MCF 10A (cell line): ENCODE data around the gene RNU1-3. TPM values are rescaled to one million over a fixed set of nuclear protein-coding genes. Genes with fewer than 3 reads are reported as not detected.
"Not testable (repeated sequence)": the region's sequence is repeated elsewhere in the genome, so short reads cannot be mapped to it uniquely, and the experiment has no call there.

Source experiments
- BruUV-seq: library from RNA; stranded (reverse); fragments of 400-500 nt; replicated peaks from 2 replicates; lab custom pipeline; 2021; lab: Mats Ljungman, UMichigan
- CTCF ChIA-PET: fragments of 300-600 bp; sonication (Branson Sonifier 250); formaldehyde crosslinking; extraction: SDS; loops from one replicate; lab custom pipeline; 2021; ENCODE audit warnings: antibody characterized with exemption, inconsistent platforms; lab: Yijun Ruan, JAX
- POLR2A ChIA-PET: fragments of 300-600, 350-650 bp; sonication (Branson Sonifier 250); formaldehyde crosslinking; extraction: SDS; loops from one replicate; lab custom pipeline; 2020; ENCODE audit warnings: antibody characterized with exemption, inconsistent platforms; lab: Yijun Ruan, JAX
- DNase-seq: peaks from one replicate; pipeline ENCODE4 v3.0.0-alpha.2; 2018; ENCODE audit not compliant: unreplicated experiment
- H3K27ac Mint-ChIP-seq: one replicate; pipeline ENCODE4 v1.8.0; 2022; ENCODE audit warnings: mild to moderate bottlenecking, low read depth, mixed read lengths; ENCODE audit not compliant: unreplicated experiment
- H3K27me3 Mint-ChIP-seq: one replicate; pipeline ENCODE4 v1.8.0; 2022; ENCODE audit warnings: mixed read lengths; ENCODE audit not compliant: insufficient read depth, unreplicated experiment
- H3K36me3 Mint-ChIP-seq: one replicate; pipeline ENCODE4 v1.8.0; 2022; ENCODE audit warnings: mild to moderate bottlenecking, moderate library complexity, mixed read lengths; ENCODE audit not compliant: insufficient read depth, unreplicated experiment
- H3K4me1 Mint-ChIP-seq: one replicate; pipeline ENCODE4 v1.8.0; 2022; ENCODE audit warnings: mixed read lengths; ENCODE audit not compliant: insufficient read depth, unreplicated experiment
- H3K4me3 Mint-ChIP-seq: one replicate; pipeline ENCODE4 v1.8.0; 2022; ENCODE audit warnings: mild to moderate bottlenecking, moderate library complexity, mixed read lengths; ENCODE audit not compliant: unreplicated experiment
- H3K9me3 Mint-ChIP-seq: one replicate; pipeline ENCODE4 v1.8.0; 2022; ENCODE audit warnings: mixed read lengths; ENCODE audit not compliant: unreplicated experiment
- intact Hi-C: fragments of 100-400 bp; cut with micrococcal nuclease; formaldehyde crosslinking; loops from 2 replicates; pipeline ENCODE4 v1.14.1; 2022
- total RNA-seq: library from RNA; stranded (reverse); gene quantifications from 2 replicates; pipeline ENCODE4 v1.2.3, GENCODE V29; 2022

Gene RNU1-3
- total RNA-seq, 1 experiment from 2014 or later, result 1,606 TPM

GRCh38 chr1:16651560-16651959 is 15.2 kb downstream of the RNU1-3 start:
- BruUV-seq, H3K36me3 Mint-ChIP-seq, H3K27me3 Mint-ChIP-seq, H3K4me3 Mint-ChIP-seq, POLR2A ChIA-PET, H3K9me3 Mint-ChIP-seq, H3K27ac Mint-ChIP-seq, H3K4me1 Mint-ChIP-seq, DNase-seq, intact Hi-C loops, CTCF ChIA-PET: not testable (repeated sequence)

- H3K27ac Mint-ChIP-seq, BruUV-seq, POLR2A ChIA-PET, H3K36me3 Mint-ChIP-seq, CTCF ChIA-PET, H3K4me1 Mint-ChIP-seq, H3K9me3 Mint-ChIP-seq, intact Hi-C loops, H3K4me3 Mint-ChIP-seq, DNase-seq, H3K27me3 Mint-ChIP-seq: not testable (repeated sequence)
These were observed 16.8 kb downstream of the RNU1-3 start for GRCh38 chr1:16649960-16650359.

- H3K27me3 Mint-ChIP-seq, H3K36me3 Mint-ChIP-seq, H3K4me1 Mint-ChIP-seq, POLR2A ChIA-PET, intact Hi-C loops, H3K9me3 Mint-ChIP-seq, BruUV-seq, DNase-seq, H3K27ac Mint-ChIP-seq, H3K4me3 Mint-ChIP-seq, CTCF ChIA-PET: not testable (repeated sequence)
These were observed 17.4 kb downstream of the RNU1-3 start for GRCh38 chr1:16649390-16649789.

- POLR2A ChIA-PET, CTCF ChIA-PET, H3K27ac Mint-ChIP-seq, intact Hi-C loops, H3K36me3 Mint-ChIP-seq, BruUV-seq, H3K27me3 Mint-ChIP-seq, H3K4me1 Mint-ChIP-seq, H3K9me3 Mint-ChIP-seq, H3K4me3 Mint-ChIP-seq, DNase-seq: not testable (repeated sequence)
These were observed 18.0 kb downstream of the RNU1-3 start for GRCh38 chr1:16648756-16649155.

GRCh38 chr1:16648250-16648649 is 18.5 kb downstream of the RNU1-3 start:
- H3K4me1 Mint-ChIP-seq, POLR2A ChIA-PET, intact Hi-C loops, H3K27me3 Mint-ChIP-seq, CTCF ChIA-PET, H3K4me3 Mint-ChIP-seq, BruUV-seq, H3K9me3 Mint-ChIP-seq, DNase-seq, H3K27ac Mint-ChIP-seq, H3K36me3 Mint-ChIP-seq: not testable (repeated sequence)

- intact Hi-C loops, BruUV-seq, H3K4me1 Mint-ChIP-seq, H3K36me3 Mint-ChIP-seq, H3K27ac Mint-ChIP-seq, H3K9me3 Mint-ChIP-seq, POLR2A ChIA-PET, H3K27me3 Mint-ChIP-seq, H3K4me3 Mint-ChIP-seq, DNase-seq, CTCF ChIA-PET: not testable (repeated sequence)
These were observed 19.3 kb downstream of the RNU1-3 start for GRCh38 chr1:16647179-16648176.

GRCh38 chr1:16646716-16647115 is 20.0 kb downstream of the RNU1-3 start:
- H3K27me3 Mint-ChIP-seq, H3K4me1 Mint-ChIP-seq, POLR2A ChIA-PET, DNase-seq, H3K27ac Mint-ChIP-seq, H3K9me3 Mint-ChIP-seq, BruUV-seq, intact Hi-C loops, CTCF ChIA-PET, H3K36me3 Mint-ChIP-seq, H3K4me3 Mint-ChIP-seq: not testable (repeated sequence)

- H3K27ac Mint-ChIP-seq, BruUV-seq, DNase-seq, H3K4me1 Mint-ChIP-seq, H3K4me3 Mint-ChIP-seq, H3K36me3 Mint-ChIP-seq, POLR2A ChIA-PET, H3K9me3 Mint-ChIP-seq, CTCF ChIA-PET, intact Hi-C loops, H3K27me3 Mint-ChIP-seq: not testable (repeated sequence)
These were observed 20.6 kb downstream of the RNU1-3 start for GRCh38 chr1:16646061-16646664.
